ENCODE results near the gene ABCD1. TPM values are rescaled to one million over a fixed set of nuclear protein-coding genes. Genes with fewer than 3 reads are reported as not detected.

Gene ABCD1
- polyA plus RNA-seq, 1 experiment: 9.2 TPM

DNA sequence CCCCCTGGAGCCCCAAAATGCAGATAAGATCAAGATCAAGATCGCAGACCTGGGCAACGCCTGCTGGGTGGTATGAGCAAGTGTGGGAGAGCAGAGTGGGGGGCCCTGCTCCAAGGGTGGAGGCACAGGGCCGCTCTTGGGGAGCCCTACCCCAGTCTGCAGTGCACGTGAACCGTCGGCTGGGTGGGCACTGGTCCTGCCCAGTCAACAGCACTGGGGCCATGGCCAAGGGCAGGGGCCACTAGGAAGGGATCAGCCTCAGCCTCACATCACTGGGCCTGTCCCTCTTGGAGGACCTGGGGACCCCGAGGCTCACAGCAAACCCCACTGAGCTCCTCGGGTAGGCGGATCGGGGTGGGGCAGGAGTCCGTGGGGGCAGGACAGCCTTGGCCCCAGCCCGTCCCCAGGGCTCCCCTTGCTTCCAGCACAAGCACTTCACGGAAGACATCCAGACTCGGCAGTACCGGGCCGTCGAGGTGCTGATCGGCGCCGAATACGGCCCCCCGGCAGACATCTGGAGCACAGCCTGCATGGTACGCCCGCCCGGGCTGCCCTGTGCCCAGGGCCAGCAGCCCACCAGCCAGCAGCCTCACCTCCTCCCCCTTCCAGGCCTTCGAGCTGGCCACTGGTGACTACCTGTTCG is 59.8 kb downstream of the ABCD1 start:
- Histone ChIP-seq H3K36me3 (ENCODE audit: control insufficient read depth, insufficient read depth, low read length) (peaks cover 14% of the 10 kb centered on the region), H3K27me3 (ENCODE audit: control insufficient read depth, insufficient read depth, low read length) (no peaks in the 10 kb centered on the region), H3K4me3 (ENCODE audit: low read depth, low read length) (no peak overlapping the region)
- CTCF ChIA-PET: no interaction called here
- no peak for DNase-seq (ENCODE audit: low read depth)
- POLR2A ChIA-PET: no interaction called here
- TF ChIP-seq, protein P1, sequence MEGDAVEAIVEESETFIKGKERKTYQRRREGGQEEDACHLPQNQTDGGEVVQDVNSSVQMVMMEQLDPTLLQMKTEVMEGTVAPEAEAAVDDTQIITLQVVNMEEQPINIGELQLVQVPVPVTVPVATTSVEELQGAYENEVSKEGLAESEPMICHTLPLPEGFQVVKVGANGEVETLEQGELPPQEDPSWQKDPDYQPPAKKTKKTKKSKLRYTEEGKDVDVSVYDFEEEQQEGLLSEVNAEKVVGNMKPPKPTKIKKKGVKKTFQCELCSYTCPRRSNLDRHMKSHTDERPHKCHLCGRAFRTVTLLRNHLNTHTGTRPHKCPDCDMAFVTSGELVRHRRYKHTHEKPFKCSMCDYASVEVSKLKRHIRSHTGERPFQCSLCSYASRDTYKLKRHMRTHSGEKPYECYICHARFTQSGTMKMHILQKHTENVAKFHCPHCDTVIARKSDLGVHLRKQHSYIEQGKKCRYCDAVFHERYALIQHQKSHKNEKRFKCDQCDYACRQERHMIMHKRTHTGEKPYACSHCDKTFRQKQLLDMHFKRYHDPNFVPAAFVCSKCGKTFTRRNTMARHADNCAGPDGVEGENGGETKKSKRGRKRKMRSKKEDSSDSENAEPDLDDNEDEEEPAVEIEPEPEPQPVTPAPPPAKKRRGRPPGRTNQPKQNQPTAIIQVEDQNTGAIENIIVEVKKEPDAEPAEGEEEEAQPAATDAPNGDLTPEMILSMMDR (IDR thresholded peaks at IDR 0.05; ENCODE audit: insufficient read depth, low read depth, low read length): no peak

DNA sequence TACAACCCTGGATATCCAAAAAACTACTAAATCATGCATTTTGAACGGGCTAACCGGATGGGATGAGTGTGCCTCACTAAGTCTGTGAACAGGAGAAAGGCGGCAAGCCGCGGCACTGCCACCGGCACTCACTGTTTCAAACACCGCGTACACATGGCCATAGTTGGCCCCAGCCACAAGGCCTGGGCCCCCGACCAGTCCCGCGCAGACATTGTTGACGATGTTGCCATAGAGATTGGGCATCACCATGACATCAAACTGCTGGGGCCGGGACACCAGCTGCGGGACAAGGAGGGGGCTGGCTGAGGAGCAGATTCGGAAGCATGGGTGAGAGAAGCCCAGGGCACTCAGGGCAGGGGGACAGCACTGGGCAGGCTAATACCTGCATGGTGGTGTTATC is 62.0 kb downstream of the ABCD1 start:
- Histone ChIP-seq H3K4me3 (ENCODE audit: low read depth, low read length) (no peak overlapping the region), H3K36me3 (ENCODE audit: control insufficient read depth, insufficient read depth, low read length) (peaks cover 17% of the 10 kb centered on the region), H3K27me3 (ENCODE audit: control insufficient read depth, insufficient read depth, low read length) (no peaks in the 10 kb centered on the region)
- no peak for DNase-seq (ENCODE audit: low read depth)
- ChIA-PET POLR2A (no interaction called here), CTCF (no interaction called here)
- TF ChIP-seq, protein P1 (IDR thresholded peaks at IDR 0.05; ENCODE audit: insufficient read depth, low read depth, low read length): no peak

DNA sequence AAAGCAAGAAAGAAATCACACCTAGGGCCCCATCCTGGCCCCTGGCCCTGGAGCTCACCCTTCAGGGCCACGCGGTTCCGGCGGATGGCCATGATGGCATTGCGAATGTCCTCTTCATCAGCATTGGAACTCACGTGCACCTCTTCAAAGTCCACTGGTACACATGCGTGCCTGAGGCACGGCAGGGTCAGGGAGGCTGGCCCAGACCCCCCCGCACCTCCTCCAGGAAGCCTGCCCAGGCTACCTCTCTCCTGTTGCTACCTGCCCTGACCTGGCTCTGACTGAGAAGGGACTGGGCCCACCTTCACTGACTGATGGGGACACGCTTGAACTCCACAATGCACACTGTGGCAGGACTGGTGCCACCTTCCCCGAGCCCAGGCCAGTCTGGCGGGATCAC is 65.0 kb downstream of the ABCD1 start:
- DNase-seq (ENCODE audit: low read depth): no peak
- ChIA-PET CTCF (interaction anchor here (1.0 kb wide), 1 partner anchor 23 kb away, joined by 3 read pairs; no protein-coding TSS in a partner anchor), POLR2A (no interaction called here)
- Histone ChIP-seq H3K27me3 (ENCODE audit: control insufficient read depth, insufficient read depth, low read length) (no peaks in the 10 kb centered on the region), H3K36me3 (ENCODE audit: control insufficient read depth, insufficient read depth, low read length) (peaks cover 15% of the 10 kb centered on the region), H3K4me3 (ENCODE audit: low read depth, low read length) (no peak overlapping the region)
- TF ChIP-seq, protein P1 (IDR thresholded peaks at IDR 0.05; ENCODE audit: insufficient read depth, low read depth, low read length): no peak

DNA sequence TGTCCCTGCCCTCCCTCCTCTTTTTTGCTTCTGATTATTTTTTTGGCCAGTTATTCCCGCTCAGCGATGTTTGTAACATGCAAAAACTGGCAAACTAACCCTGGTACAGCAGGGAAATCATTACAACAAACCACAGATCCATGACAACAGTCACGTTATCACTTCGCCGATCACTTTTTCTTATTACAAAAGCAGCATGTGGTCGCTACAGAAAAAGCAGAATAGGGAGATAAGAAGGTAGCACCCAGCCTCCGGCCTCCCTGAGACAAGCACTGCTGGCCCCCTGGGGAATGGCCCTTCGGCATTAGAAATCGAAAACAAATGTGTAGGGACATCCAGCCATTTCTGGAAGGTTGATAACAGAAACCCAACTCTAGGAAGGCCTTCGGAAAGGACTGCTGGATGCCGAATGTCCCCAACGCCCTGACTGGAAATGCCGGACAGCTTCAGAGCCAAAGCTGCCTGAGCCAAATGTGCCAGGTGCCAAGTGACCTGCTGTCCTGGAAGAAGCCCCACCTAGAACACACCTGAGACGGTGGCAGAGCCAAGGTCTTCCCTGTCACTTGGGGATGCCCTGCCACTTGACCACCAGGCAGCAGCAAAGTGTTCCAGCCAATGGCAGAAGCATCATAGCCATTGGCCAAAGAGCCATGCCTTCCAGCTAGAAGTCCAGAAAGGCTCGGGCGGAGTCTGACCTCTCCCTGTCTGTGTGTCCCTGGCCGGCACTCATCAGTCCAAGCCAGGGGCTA is 66.6 kb downstream of the ABCD1 start:
- H3K36me3 ChIP-seq (ENCODE audit: control insufficient read depth, insufficient read depth, low read length): peaks cover 14% of the 10 kb centered on the region
- no peaks in the 10 kb centered on the region for H3K27me3 ChIP-seq (ENCODE audit: control insufficient read depth, insufficient read depth, low read length)
- no peak for DNase-seq (ENCODE audit: low read depth)
- TF ChIP-seq, protein P1 (IDR thresholded peaks at IDR 0.05; ENCODE audit: insufficient read depth, low read depth, low read length): no peak
- H3K4me3 ChIP-seq (ENCODE audit: low read depth, low read length): no peak overlapping the region
- ChIA-PET POLR2A (no interaction called here), CTCF (interaction anchor here (1.5 kb wide), 1 partner anchor 27 kb away, joined by 3 read pairs; the partner anchor contains the start of gene PLXNB3)

DNA sequence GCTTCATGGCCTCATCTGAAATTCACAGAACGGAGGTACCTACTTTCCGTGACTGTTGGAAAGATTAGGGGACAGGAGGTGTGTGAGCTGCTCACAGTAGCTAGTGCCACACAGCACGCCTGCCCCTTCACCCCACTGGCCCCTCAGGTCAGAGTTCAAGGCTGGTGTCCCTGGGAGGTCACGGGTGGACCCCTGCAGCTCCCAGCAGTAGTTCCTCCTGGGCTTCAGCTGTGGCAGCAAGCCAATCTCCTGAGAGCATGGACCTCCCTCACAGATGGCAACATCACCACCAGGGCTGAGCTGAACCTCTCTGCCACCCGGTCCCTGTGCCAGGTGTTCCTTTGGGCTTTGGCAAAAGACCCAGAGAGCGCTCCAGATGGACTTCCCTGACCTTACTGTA is 67.7 kb downstream of the ABCD1 start:
- no peak for DNase-seq (ENCODE audit: low read depth)
- CTCF ChIA-PET: interaction anchor here (1.0 to 1.5 kb wide), 2 partner anchors 28 to 129 kb away, joined by 3 read pairs; partner anchors contain the start of gene PLXNB3
- POLR2A ChIA-PET: no interaction called here
- TF ChIP-seq, protein P1 (IDR thresholded peaks at IDR 0.05; ENCODE audit: insufficient read depth, low read depth, low read length): no peak
- no peaks in the 10 kb centered on the region for H3K27me3 ChIP-seq (ENCODE audit: control insufficient read depth, insufficient read depth, low read length)
- peaks cover 14% of the 10 kb centered on the region for H3K36me3 ChIP-seq (ENCODE audit: control insufficient read depth, insufficient read depth, low read length)
- no peak overlapping the region for H3K4me3 ChIP-seq (ENCODE audit: low read depth, low read length)
